ENCODE data around the gene C10orf120. TPM values are rescaled to one million over a fixed set of nuclear protein-coding genes. Genes with fewer than 3 reads are reported as not detected.

Gene C10orf120
- total RNA-seq, 2 experiments from 2014 or later = not detected

GRCh38 chr10:122710576-122710975 lies 10.9 kb upstream of the C10orf120 start:
- H4K20me1 ChIP-seq (ENCODE audit: insufficient read depth, low read length) = no peaks in the 10 kb centered on the region
- no peaks in the 10 kb centered on the region for H3K36me3 ChIP-seq (ENCODE audit: insufficient read depth, low read length)
- ChIA-PET CTCF (ENCODE audit: unreplicated experiment) (no interaction called here), POLR2A (no interaction called here)
- no peak for DNase-seq (ENCODE audit: low spot score)
- no peaks in the 10 kb centered on the region for H3K79me2 ChIP-seq (ENCODE audit: insufficient read depth, low read depth, low read length)
- no peak overlapping the region for H3K4me2 ChIP-seq (ENCODE audit: low read length)
- no TSS peak for BruUV-seq (replicated peaks)
- H2AFZ ChIP-seq (ENCODE audit: low read length) = no peak overlapping the region
- no peaks in the 10 kb centered on the region for H3K4me1 ChIP-seq (ENCODE audit: insufficient read depth, low read length, poor library complexity, severe bottlenecking)
- no peaks in the 10 kb centered on the region for H3K9me3 ChIP-seq (ENCODE audit: low read length)
- intact Hi-C loops (cut with micrococcal nuclease; ENCODE audit: unreplicated experiment) = no loop called here
- TF ChIP-seq EZH2phosphoT487 (IDR thresholded peaks at IDR 0.05; ENCODE audit: borderline replicate concordance, low read depth, low read length) = no peak
- no peak for TF ChIP-seq CTCF (conservative IDR thresholded peaks at IDR 0.05; ENCODE audit: low read length)
- no peak overlapping the region for H3K27ac ChIP-seq (ENCODE audit: low read depth, low read length, poor library complexity, severe bottlenecking)
- H3K4me3 ChIP-seq (ENCODE audit: low read depth, low read length, poor library complexity, severe bottlenecking) = no peak overlapping the region
- no peaks in the 10 kb centered on the region for H3K9me2 ChIP-seq (ENCODE audit: insufficient read depth, low read length)

GRCh38 chr10:122709971-122710370 lies 10.3 kb upstream of the C10orf120 start:
- Histone ChIP-seq H3K79me2 (ENCODE audit: insufficient read depth, low read depth, low read length) (no peaks in the 10 kb centered on the region), H3K4me2 (ENCODE audit: low read length) (no peak overlapping the region), H3K27ac (ENCODE audit: low read depth, low read length, poor library complexity, severe bottlenecking) (no peak overlapping the region), H3K4me3 (ENCODE audit: low read depth, low read length, poor library complexity, severe bottlenecking) (no peak overlapping the region), H4K20me1 (ENCODE audit: insufficient read depth, low read length) (no peaks in the 10 kb centered on the region), H2AFZ (ENCODE audit: low read length) (no peak overlapping the region), H3K36me3 (ENCODE audit: insufficient read depth, low read length) (no peaks in the 10 kb centered on the region), H3K9me3 (ENCODE audit: low read length) (no peaks in the 10 kb centered on the region), H3K4me1 (ENCODE audit: insufficient read depth, low read length, poor library complexity, severe bottlenecking) (no peaks in the 10 kb centered on the region), H3K9me2 (ENCODE audit: insufficient read depth, low read length) (no peaks in the 10 kb centered on the region)
- POLR2A ChIA-PET = no interaction called here
- TF ChIP-seq CTCF (conservative IDR thresholded peaks at IDR 0.05; ENCODE audit: low read length) = no peak
- no peak for TF ChIP-seq EZH2phosphoT487 (IDR thresholded peaks at IDR 0.05; ENCODE audit: borderline replicate concordance, low read depth, low read length)
- intact Hi-C loops (cut with micrococcal nuclease; ENCODE audit: unreplicated experiment) = loop anchor here (10.0 kb wide), 2 partner anchors 145 to 445 kb away; partner anchors contain the start of gene DMBT1
- no peak for DNase-seq (ENCODE audit: low spot score)
- CTCF ChIA-PET (ENCODE audit: unreplicated experiment) = no interaction called here
- no TSS peak for BruUV-seq (replicated peaks)

- Histone ChIP-seq H4K20me1 (ENCODE audit: insufficient read depth, low read length) (no peaks in the 10 kb centered on the region), H3K27ac (ENCODE audit: low read depth, low read length, poor library complexity, severe bottlenecking) (no peak overlapping the region), H3K9me3 (ENCODE audit: low read length) (no peaks in the 10 kb centered on the region), H3K4me3 (ENCODE audit: low read depth, low read length, poor library complexity, severe bottlenecking) (no peak overlapping the region), H3K9me2 (ENCODE audit: insufficient read depth, low read length) (no peaks in the 10 kb centered on the region), H3K79me2 (ENCODE audit: insufficient read depth, low read depth, low read length) (no peaks in the 10 kb centered on the region), H3K4me1 (ENCODE audit: insufficient read depth, low read length, poor library complexity, severe bottlenecking) (no peaks in the 10 kb centered on the region), H2AFZ (ENCODE audit: low read length) (no peak overlapping the region), H3K4me2 (ENCODE audit: low read length) (no peak overlapping the region), H3K36me3 (ENCODE audit: insufficient read depth, low read length) (no peaks in the 10 kb centered on the region)
- ChIA-PET CTCF (ENCODE audit: unreplicated experiment) (no interaction called here), POLR2A (no interaction called here)
- DNase-seq (ENCODE audit: low spot score) = no peak
- TF ChIP-seq CTCF (conservative IDR thresholded peaks at IDR 0.05; ENCODE audit: low read length) = no peak
- no peak for TF ChIP-seq EZH2phosphoT487 (IDR thresholded peaks at IDR 0.05; ENCODE audit: borderline replicate concordance, low read depth, low read length)
- no TSS peak for BruUV-seq (replicated peaks)
- intact Hi-C loops (cut with micrococcal nuclease; ENCODE audit: unreplicated experiment) = loop anchor here (10.0 kb wide), 2 partner anchors 143 to 443 kb away; partner anchors contain the start of gene DMBT1
Measured at GRCh38 chr10:122707535-122707934, 7.9 kb upstream of the C10orf120 start.

Measured in OCI-LY7 (cell line).